GM19025 (cell line): Measurements from ENCODE around the gene HPX.
"Not testable (repeated sequence)": the region's sequence is repeated elsewhere in the genome, so short reads cannot be mapped to it uniquely, and the experiment has no call there.

Experiments used
- ATAC-seq: cut with Tn5 transposase; IDR thresholded peaks from one replicate; pipeline ENCODE4 v1.9.1; 2021; ENCODE audit warnings: mild to moderate bottlenecking, low read depth, moderate library complexity; ENCODE audit not compliant: unreplicated experiment

Gene HPX

DNA sequence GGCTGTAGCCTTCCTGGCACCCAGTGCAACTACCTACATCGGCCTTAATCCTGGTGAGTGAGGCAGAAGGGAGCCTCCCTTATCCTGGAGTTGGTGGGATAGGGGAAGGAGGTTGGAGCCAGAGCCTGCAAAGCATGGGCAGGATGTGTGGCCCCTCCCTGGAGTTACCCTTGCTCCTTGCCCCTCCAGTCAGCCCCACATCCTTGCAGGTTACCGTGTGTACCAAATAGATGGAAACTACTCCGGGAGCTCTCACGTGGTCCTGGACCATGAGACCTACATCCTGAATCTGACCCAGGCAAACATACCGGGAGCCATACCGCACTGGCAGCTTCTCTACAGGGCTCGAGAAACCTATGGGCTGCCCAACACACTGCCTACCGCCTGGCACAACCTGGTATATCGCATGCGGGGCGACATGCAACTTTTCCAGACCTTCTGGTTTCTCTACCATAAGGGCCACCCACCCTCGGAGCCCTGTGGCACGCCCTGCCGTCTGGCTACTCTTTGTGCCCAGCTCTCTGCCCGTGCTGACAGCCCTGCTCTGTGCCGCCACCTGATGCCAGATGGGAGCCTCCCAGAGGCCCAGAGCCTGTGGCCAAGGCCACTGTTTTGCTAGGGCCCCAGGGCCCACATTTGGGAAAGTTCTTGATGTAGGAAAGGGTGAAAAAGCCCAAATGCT, 46.7 kb downstream of the HPX start:
- no peak for ATAC-seq

DNA sequence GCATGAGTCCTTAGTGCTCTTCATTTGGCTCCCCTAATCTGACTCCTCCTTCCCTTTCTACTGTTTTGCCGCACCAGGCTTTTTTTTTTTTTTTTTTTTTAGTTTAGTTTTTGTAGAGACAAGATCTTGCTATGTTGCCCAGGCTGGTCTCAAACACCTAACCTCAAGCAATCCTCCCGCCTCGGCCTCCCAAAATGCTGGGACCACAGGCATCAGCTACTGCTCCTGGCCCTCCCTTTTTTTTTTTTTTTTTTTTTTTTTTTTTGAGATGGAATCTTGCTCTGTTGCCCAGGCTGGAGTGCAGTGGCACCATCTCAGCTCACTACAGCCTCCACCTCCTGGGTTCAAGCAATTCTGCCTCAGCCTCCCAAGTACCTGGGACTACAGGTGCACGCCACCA, 48.5 kb downstream of the HPX start:
- not testable (repeated sequence) for ATAC-seq

DNA sequence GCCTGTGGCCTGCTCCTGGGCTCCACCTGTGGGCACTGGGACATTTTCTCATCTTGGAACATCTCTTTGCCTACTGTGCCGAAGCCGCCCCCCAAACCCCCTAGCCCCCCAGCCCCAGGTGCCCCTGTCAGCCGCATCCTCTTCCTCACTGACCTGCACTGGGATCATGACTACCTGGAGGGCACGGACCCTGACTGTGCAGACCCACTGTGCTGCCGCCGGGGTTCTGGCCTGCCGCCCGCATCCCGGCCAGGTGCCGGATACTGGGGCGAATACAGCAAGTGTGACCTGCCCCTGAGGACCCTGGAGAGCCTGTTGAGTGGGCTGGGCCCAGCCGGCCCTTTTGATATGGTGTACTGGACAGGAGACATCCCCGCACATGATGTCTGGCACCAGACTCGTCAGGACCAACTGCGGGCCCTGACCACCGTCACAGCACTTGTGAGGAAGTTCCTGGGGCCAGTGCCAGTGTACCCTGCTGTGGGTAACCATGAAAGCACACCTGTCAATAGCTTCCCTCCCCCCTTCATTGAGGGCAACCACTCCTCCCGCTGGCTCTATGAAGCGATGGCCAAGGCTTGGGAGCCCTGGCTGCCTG, 49.2 kb downstream of the HPX start:
- no peak for ATAC-seq

DNA sequence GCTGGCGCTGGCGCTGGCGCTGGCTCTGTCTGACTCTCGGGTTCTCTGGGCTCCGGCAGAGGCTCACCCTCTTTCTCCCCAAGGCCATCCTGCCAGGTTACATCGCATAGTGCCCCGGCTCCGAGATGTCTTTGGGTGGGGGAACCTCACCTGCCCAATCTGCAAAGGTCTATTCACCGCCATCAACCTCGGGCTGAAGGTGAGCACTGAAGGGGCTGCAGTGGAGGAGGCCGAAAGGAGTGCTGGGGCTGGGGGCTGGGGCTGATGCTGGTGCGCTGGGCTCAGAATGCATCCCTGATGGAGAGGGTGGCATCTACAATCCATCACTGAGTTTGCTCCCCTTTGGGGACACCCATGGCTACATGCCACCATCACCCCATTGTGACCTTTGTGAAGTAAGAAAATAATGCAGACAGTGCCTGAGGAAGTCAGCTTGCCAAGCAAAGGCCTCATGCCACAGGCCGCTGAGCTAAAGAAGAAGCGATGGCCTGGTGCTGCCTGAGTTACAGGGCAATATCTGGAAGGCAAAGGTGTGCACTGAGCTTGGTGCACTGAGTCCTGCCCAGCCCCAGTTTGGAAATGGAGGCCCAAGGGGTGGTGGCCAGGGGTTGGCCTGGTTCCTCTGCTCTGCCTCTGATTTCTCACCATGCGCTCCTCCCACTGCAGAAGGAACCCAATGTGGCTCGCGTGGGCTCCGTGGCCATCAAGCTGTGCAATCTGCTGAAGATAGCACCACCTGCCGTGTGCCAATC, 49.9 kb downstream of the HPX start:
- no peak for ATAC-seq

DNA sequence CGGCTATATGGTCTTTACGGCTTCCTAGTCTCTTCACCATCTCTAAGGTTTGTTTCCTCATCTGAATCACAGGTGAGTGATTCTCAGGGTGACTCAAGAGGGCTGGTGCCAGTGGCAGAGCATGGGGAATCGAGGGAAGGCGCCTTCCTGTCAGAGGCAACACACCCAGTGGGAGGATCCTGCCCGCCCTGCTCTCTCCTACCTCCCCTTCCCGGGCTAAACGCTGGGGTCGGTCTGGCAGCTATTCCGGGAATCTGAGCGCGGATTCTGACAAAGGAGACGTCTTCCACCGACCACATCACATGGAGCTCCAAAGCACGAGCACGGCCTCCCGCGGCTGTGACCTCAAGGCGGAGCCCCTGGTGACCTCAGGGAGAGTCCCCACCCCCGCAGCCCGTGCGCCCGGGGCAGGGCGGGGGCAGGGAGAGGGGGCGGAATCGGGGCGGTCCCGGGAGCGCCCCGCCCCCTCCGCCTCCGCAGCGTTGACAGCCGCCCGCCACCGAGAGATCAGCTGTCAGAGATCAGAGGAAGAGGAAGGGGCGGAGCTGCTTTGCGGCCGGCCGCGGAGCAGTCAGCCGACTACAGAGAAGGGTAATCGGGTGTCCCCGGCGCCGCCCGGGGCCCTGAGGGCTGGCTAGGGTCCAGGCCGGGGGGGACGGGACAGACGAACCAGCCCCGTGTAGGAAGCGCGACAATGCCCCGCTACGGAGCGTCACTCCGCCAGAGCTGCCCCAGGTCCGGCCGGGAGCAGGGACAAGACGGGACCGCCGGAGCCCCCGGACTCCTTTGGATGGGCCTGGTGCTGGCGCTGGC, 50.7 kb downstream of the HPX start, which contains the start of gene SMPD1:
Gene SMPD1 (plus strand): TSS at position 570 of the 813 bp plus-strand sequence. CDS start 125 bp downstream, at position 695.
- peak; percentile 95 for ATAC-seq

DNA sequence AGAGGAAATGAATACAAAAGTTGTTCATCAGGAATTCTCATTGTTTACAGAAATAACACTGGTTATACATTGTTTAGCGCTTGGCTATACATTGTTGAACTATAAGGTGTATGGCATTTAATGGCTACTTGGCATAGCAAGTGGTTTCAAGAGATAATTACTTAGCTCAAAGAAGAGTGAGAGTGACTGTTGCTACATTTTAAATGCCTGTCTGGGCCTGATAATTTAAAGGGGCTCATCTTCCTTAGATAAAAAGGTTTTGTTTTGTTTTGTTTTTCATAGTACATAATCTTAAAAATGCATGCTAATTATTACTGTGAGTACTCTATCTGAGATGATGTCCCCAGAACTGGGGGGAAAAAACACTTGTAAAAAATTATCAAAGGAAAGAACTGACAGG, 52.0 kb downstream of the HPX start:
- no peak for ATAC-seq

DNA sequence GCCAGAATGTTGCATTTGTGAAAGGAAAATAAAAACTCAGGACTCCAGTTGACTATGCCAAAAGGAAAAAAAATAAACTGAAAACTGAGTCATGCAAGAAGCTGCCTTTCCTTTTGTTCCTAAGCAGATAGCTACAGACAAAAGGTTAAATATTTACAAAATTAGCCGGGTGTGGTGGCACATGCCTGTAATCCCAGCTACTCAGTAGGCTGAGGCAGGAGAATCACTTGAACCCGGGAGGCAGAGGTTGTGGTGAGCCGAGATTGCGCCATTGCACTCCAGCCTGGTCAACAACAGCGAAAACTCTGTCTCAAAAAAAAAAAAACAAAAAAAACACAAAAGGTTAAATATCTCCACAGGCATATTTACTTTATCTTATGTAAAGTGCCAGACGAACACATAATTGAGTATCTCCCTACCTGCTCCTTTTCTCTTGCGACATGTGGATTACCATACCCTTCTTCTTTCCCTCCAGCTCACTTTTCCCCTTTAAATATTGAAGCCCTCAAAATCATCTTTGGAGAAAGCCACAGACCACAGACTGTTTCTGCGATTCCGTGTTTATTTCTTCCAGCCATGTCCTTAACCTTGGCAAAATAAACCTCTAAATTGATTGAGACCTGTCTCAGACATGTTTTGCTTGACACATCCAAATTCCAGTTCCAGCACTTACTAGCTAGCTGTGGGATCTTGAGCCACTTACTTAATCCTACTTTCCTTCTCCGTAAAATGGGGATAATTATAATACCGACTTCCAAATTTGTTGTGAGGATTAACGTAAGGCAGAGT, 52.8 kb downstream of the HPX start:
- no peak for ATAC-seq

DNA sequence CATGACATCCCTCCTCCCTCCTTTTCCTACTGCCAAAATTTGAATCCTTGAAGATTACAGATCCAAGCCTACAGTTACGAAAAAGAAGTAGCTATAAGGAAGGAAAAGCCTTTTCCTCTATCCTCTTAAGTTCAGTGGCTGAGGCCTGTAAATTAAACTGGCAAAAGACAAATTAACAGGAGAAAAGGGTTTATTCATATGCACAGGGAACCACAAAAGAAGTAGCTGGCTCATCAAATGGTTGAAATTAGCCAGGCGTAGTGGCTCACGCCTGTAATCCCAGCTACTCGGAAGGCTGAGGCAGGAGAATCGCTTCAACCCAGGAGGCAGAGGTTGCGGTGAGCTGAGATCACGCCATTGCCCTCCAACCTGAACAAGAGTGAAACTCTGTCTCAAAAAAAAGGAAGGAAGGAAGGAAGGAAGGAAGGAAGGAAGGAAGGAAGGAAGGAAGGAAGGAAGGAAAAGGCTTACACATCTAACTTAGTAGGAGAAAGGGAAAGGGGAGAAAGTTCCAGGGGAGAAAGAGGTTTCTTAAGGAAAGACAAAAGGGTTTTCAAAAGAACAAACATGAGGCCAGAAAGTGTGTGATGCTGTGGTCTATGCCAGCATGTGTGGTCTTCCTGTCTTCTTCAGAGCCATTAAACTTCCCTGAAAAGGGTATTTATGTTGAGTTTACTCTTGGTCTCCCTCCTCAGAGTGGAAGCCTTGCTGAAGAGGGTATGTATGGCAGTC, 55.6 kb downstream of the HPX start:
- ATAC-seq = no peak
